Brain microvascular endothelial cell (primary cell): ENCODE results near the gene MYADML2.

Experiments
- DNase-seq: peaks from one replicate; pipeline ENCODE4 v3.0.0-alpha.2; 2020
- H3K27ac ChIP-seq: fragments of 250-450 bp; sonication (Bioruptor Pico); 2 replicates; pipeline ENCODE4 v1.5.1; 2020; ENCODE audit warnings: mild to moderate bottlenecking, moderate library complexity
- H3K27me3 ChIP-seq: fragments of 250-450 bp; sonication (Bioruptor Pico); replicated peaks from 2 replicates; pipeline ENCODE4 v1.5.1; 2020; ENCODE audit warnings: mild to moderate bottlenecking
- H3K36me3 ChIP-seq: fragments of 250-450 bp; sonication (Bioruptor Pico); replicated peaks from 2 replicates; pipeline ENCODE4 v1.5.1; 2020; ENCODE audit warnings: mild to moderate bottlenecking
- H3K4me3 ChIP-seq: 2 replicates; pipeline ENCODE4 v1.5.1; 2011; ENCODE audit warnings: low read depth, mild to moderate bottlenecking, control low read depth, low read length, moderate library complexity
- CTCF ChIP-seq: IDR thresholded peaks from 2 replicates; pipeline ENCODE4 v1.5.1; 2011; ENCODE audit warnings: low read depth, mild to moderate bottlenecking, moderate library complexity, low read length, control low read depth, inconsistent platforms; ENCODE audit errors: missing control alignments
- in situ Hi-C: cut with HindIII; loops from 2 replicates; pipeline ENCODE4 v1.10.0; 2017; ENCODE audit warnings: low sequenced_read_pairs, low pct_ligation_motif_present

Gene MYADML2

DNA sequence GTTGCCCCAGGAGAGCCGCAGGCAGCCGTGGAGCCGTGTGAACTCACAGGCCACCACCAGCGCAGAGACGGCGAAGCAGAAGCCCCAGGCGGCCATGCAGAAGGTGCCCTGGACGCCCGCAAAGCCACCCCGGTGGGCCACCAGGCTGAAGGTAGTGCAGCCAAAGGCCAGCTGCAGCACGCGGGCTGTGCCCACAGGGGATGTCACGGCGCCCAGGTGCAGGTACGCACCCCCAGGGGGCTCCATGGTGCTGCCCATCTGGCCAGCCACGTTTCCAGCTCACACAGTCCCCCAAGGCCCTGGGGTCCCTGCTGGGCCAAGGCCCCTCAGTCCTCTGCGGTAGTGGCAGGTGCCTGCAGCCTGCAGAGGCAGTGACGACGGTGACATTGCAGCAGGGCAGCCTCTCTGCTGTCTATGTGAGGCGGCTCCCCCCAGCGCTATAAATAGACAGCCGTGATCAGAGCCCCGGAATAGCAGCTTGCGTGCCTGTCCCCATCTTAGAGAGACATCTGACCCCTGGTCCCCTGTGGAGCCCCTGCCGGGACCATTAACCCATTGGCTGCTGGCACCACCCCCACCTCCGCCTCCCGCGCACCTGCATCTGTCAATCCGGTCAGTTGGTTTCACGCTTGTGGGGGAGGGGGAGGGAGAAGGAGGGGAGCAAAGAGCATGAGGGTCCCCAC is 5.4 kb downstream of the MYADML2 start:
- Histone ChIP-seq H3K27ac (no peak overlapping the region), H3K27me3 (peaks cover 6% of the 10 kb centered on the region), H3K36me3 (no peaks in the 10 kb centered on the region), H3K4me3 (no peak overlapping the region)
- no peak for TF ChIP-seq CTCF
- no peak for DNase-seq
- in situ Hi-C loops, result no loop called here

- in situ Hi-C loops, result no loop called here
- no peaks in the 10 kb centered on the region for H3K36me3 ChIP-seq
- no peak overlapping the region for H3K4me3 ChIP-seq
- no peak overlapping the region for H3K27ac ChIP-seq
- H3K27me3 ChIP-seq, result peaks cover 6% of the 10 kb centered on the region
- TF ChIP-seq CTCF, result no peak
- DNase-seq, result no peak
Measured at GRCh38 chr17:81940538-81941483, 6.2 kb downstream of the MYADML2 start.

GRCh38 chr17:81939881-81940385 is 7.1 kb downstream of the MYADML2 start:
- no peak for TF ChIP-seq CTCF
- no peak overlapping the region for H3K4me3 ChIP-seq
- peaks cover 3% of the 10 kb centered on the region for H3K36me3 ChIP-seq
- peaks cover 6% of the 10 kb centered on the region for H3K27me3 ChIP-seq
- in situ Hi-C loops, result no loop called here
- DNase-seq, result no peak
- H3K27ac ChIP-seq, result no peak overlapping the region

DNA sequence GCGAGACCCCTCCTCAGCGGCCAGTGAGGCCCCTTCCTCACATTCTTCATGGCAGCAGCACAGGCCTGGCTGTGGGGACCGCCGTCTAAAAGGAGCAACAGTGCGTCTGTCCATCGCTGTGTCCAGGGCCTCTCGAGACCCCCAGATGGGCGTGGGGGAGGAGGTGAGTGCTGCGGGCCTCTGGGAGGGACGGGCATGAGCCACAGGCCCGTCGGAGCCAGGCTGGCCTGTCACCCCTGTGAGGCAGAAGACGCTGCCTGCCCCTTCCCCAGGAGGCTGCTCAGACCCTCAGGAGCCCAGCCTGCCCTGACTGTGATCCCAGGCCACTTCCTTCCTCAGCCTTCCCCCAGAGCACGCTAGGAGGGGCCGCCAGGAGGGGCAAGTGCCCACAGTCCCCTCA is 7.8 kb downstream of the MYADML2 start:
- no peak for TF ChIP-seq CTCF
- peaks cover 6% of the 10 kb centered on the region for H3K27me3 ChIP-seq
- H3K4me3 ChIP-seq, result no peak overlapping the region
- no peak for DNase-seq
- peaks cover 7% of the 10 kb centered on the region for H3K36me3 ChIP-seq
- no peak overlapping the region for H3K27ac ChIP-seq
- in situ Hi-C loops, result no loop called here

DNA sequence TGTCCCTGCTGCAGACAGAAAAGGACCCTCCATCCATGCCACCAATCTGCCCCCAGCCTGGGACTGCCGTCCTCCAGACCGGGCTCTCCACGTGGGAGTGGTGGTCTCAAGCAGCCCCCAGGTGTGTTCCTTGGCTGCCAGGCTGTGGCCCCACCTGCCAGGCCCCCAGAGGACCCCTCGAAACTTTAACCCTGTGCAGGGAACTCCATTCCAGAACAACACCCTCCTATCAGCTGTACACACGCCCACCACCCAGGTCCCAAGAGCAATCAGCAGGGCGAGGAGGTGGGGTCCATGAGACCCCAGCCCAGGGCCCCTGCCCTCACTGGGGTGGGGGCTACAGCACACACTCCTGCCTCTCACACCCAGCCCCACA is 11.3 kb downstream of the MYADML2 start:
- no peak for DNase-seq
- peaks cover 10% of the 10 kb centered on the region for H3K36me3 ChIP-seq
- no peaks in the 10 kb centered on the region for H3K27me3 ChIP-seq
- H3K4me3 ChIP-seq, result peak overlapping the region; percentile 35
- in situ Hi-C loops, result no loop called here
- no peak for TF ChIP-seq CTCF
- H3K27ac ChIP-seq, result no peak overlapping the region
